GM21360 (cell line): ENCODE data around the gene ARL17B.
"Not testable (repeated sequence)": the region's sequence is repeated elsewhere in the genome, so short reads cannot be mapped to it uniquely, and the experiment has no call there.

Source experiments
- ATAC-seq: cut with Tn5 transposase; IDR thresholded peaks from one replicate; pipeline ENCODE4 v1.9.1; 2021; ENCODE audit warnings: mild to moderate bottlenecking, moderate library complexity; ENCODE audit not compliant: unreplicated experiment

The ARL17B gene

GRCh38 chr17:46252804-46253203 lies 108.8 kb downstream of the ARL17B start:
- ATAC-seq: not testable (repeated sequence)

- not testable (repeated sequence) for ATAC-seq
These were observed 112.4 kb downstream of the ARL17B start for GRCh38 chr17:46249153-46249552.

GRCh38 chr17:46244949-46245768 lies 116.4 kb downstream of the ARL17B start:
- ATAC-seq: not testable (repeated sequence)

GRCh38 chr17:46244339-46244913 lies 117.1 kb downstream of the ARL17B start:
- not testable (repeated sequence) for ATAC-seq

GRCh38 chr17:46243928-46244327 lies 117.6 kb downstream of the ARL17B start:
- ATAC-seq: not testable (repeated sequence)

- not testable (repeated sequence) for ATAC-seq
These were observed 118.1 kb downstream of the ARL17B start for GRCh38 chr17:46243505-46243904.

GRCh38 chr17:46231359-46231758 lies 130.2 kb downstream of the ARL17B start:
- ATAC-seq: not testable (repeated sequence)

GRCh38 chr17:46225274-46225794 lies 136.2 kb downstream of the ARL17B start:
- ATAC-seq: peak; percentile 96

- ATAC-seq: peak; percentile 41
These were observed 136.7 kb downstream of the ARL17B start for GRCh38 chr17:46224864-46225263.
